ENCODE results near the gene MARCHF5.
"Not testable (repeated sequence)": the region's sequence is repeated elsewhere in the genome, so short reads cannot be mapped to it uniquely, and the experiment has no call there.

Gene MARCHF5

DNA sequence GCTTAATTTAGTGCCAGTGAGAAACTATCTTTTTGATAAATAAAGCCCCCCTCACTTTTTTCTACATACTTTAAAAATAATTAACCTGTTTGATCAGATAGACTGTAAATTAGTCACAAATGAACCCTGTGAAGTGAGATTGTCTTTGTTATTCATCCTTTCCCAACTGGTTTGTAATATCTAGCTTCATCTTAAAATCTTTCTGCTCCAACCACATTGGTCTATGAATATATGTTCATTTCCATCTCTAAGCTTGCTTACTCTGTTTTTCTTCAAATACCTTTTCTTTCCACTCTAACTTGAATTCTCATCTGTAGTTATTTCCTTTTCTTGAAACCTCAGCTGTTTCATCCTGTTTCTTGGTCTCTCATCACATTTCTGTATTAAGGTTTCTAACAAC lies 12.1 kb downstream of the MARCHF5 start:
- peaks cover 100% of the 10 kb centered on the region for H4K20me1 ChIP-seq
- no peaks in the 10 kb centered on the region for H3K4me1 ChIP-seq
- peaks cover 67% of the 10 kb centered on the region for H3K36me3 ChIP-seq
- no peak for TF ChIP-seq Cebpa-rat (IDR thresholded peaks at IDR 0.05)
- H3K9me3 ChIP-seq = no peaks in the 10 kb centered on the region
- H3K27ac ChIP-seq = no peak overlapping the region
- no peak overlapping the region for H3K4me3 ChIP-seq
- H3K4me2 ChIP-seq = no peak overlapping the region
- no peaks in the 10 kb centered on the region for H3K27me3 ChIP-seq
- H3K9ac ChIP-seq = no peak overlapping the region

DNA sequence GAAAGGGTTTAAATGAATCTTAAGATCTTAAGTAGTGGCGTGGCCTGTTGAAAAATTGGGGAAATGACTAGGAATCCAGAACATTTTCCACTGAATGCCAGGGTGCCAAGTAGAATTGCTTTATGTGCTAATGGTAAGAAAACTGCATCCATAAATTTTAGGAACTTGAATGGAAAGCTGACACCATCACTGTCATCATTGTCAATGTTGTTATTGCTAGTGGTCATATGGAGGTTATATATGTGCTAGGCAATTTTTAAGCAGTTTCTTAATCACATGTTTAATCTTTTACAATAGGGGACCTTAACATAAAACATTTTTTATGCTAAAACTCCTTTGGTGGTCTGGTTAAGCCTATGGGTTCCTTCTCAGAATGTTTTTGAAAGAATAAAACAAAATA lies 13.1 kb downstream of the MARCHF5 start:
- Histone ChIP-seq H3K4me2 (no peak overlapping the region), H3K27ac (no peak overlapping the region), H3K27me3 (no peaks in the 10 kb centered on the region), H3K9me3 (no peaks in the 10 kb centered on the region), H3K9ac (no peak overlapping the region), H4K20me1 (peaks cover 100% of the 10 kb centered on the region), H3K4me3 (no peak overlapping the region), H3K36me3 (peaks cover 63% of the 10 kb centered on the region), H3K4me1 (no peaks in the 10 kb centered on the region)
- no peak for TF ChIP-seq Cebpa-rat (IDR thresholded peaks at IDR 0.05)

DNA sequence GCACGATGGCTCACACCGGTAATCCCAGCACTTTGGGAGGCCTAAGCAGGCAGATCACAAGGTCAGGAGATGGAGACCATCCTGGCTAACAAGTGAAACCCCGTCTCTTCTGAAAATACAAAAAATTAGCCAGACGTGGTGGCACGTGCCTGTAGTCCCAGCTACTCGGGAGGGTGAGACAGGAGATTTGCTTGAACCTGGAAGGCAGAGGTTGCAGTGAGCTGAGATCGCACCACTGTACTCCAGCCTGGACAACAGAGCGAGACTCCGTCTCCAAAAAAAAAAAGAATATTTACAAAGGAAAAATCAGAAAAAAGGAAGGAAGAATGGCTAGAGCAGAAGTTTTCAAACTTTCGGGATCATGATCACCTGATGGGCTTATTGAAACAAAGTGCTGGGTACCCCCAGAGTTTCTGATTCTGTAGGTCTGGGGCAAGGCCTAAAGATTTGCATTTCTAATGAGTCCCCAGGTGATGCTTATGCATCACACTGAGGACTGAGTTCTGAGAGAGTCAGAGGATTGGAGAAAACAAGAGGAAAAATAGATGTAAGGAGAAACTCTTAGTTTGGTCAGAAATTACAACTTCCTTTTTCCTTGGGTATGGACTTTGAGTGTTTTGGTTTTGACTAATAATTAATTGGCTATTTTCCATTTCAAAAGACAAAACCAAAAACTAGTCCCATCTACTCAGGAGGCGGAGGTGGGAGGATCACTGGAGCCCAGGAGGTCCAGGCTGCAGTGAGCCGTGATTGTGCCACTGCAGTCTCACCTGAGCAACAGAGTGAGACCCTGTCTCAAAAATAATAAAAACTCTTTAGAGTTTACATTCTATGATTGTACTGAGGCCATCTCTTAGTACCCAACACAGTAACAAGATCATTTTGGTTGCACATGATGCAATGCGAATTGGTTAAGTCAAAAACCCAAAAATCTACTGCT lies 14.4 kb downstream of the MARCHF5 start:
- Histone ChIP-seq H3K27ac (no peak overlapping the region), H3K4me3 (no peak overlapping the region), H3K9ac (no peak overlapping the region), H3K9me3 (no peaks in the 10 kb centered on the region), H3K27me3 (no peaks in the 10 kb centered on the region), H3K4me1 (no peaks in the 10 kb centered on the region), H4K20me1 (peaks cover 100% of the 10 kb centered on the region), H3K4me2 (no peak overlapping the region), H3K36me3 (peaks cover 50% of the 10 kb centered on the region)
- no peak for TF ChIP-seq Cebpa-rat (IDR thresholded peaks at IDR 0.05)

DNA sequence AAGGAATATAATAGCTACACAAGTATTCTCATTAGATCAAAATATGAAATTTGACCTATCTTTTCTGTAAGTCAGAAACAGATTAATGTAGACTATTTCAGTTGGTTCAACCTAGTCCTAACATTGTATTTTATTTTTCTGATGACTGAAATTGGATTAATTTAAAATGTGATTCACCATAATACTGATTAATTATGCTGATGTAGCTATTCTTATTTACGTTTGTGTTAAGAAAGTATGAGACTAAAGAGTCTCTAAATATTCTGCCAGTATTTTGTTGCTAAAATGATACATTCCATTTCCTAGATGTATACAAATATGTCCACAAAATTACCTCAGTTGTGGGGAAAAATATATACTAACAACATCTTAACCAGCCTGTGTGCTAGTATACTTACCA lies 18.3 kb downstream of the MARCHF5 start:
- H3K4me3 ChIP-seq = no peak overlapping the region
- H3K9me3 ChIP-seq = no peaks in the 10 kb centered on the region
- H3K9ac ChIP-seq = no peak overlapping the region
- TF ChIP-seq Cebpa-rat (IDR thresholded peaks at IDR 0.05) = no peak
- H3K27me3 ChIP-seq = no peaks in the 10 kb centered on the region
- no peak overlapping the region for H3K4me2 ChIP-seq
- peaks cover 92% of the 10 kb centered on the region for H4K20me1 ChIP-seq
- no peak overlapping the region for H3K27ac ChIP-seq
- H3K4me1 ChIP-seq = no peaks in the 10 kb centered on the region
- peaks cover 65% of the 10 kb centered on the region for H3K36me3 ChIP-seq

DNA sequence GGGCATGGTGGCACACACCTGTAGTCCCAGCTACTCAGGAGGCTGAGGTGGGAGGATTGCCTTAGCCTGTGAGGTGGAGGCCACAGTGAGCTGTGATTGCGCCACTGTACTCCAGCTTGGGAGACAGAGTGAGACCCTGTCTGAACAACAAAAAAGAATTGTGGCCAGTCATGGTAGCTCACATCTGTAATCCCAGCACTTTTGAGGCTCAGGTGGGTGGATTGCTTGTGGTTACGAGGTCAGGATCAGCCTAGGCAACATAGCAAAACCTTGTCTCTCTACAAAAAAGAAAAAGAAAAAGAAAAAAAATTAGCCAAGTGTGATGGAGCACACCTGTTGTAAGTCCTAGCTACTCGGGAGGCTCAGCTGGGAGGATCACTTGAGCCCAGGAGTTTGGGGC lies 22.8 kb downstream of the MARCHF5 start:
- Histone ChIP-seq H3K27ac (no peak overlapping the region), H3K4me2 (no peak overlapping the region), H3K9ac (no peak overlapping the region), H3K4me1 (no peaks in the 10 kb centered on the region), H3K27me3 (no peaks in the 10 kb centered on the region), H3K4me3 (no peak overlapping the region), H3K36me3 (peaks cover 71% of the 10 kb centered on the region), H3K9me3 (no peaks in the 10 kb centered on the region), H4K20me1 (peaks cover 88% of the 10 kb centered on the region)
- no peak for TF ChIP-seq Cebpa-rat (IDR thresholded peaks at IDR 0.05)

DNA sequence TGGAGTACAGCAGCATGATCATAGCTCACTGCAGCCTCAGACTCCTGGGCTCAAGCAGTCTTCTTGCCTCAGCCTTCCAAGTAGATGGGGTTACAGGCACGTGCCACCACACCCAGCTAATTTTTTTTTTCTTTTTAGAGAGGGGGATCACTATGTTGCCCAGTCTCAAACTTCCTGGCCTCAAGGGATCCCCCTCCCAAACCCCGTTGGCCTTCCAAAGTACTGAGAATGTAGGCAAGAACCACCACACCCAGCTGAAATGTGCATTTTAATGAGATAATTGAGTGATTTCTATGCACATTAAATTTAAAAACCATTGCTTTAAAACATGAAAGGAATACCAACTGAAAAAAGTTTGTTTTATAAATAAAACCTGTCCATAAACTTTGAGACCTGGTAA lies 25.6 kb downstream of the MARCHF5 start:
- TF ChIP-seq Cebpa-rat (IDR thresholded peaks at IDR 0.05) = no peak
- Histone ChIP-seq H3K36me3 (peaks cover 85% of the 10 kb centered on the region), H3K4me3 (no peak overlapping the region), H4K20me1 (peaks cover 80% of the 10 kb centered on the region), H3K4me1 (no peaks in the 10 kb centered on the region), H3K27ac (no peak overlapping the region), H3K9me3 (no peaks in the 10 kb centered on the region), H3K4me2 (no peak overlapping the region), H3K9ac (no peak overlapping the region), H3K27me3 (no peaks in the 10 kb centered on the region)

DNA sequence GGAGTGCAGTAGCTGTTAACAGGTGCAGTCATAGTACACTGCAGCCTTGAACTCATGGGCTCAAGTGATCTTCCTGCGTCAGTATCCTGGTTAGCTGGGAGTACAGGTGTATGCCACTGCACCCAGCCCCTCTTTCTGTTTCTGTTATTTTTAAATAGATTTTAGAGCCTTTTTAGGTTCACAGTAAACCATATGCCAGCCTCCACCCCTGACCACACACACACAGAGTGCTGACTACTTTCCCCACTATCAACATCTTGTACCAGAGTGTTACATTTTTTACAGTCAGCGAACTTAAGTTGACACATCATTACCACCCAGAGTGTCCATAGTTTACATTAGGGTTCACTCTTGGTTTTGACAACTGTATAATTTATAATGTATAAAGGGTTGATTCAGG lies 32.1 kb downstream of the MARCHF5 start:
- no peak overlapping the region for H3K4me3 ChIP-seq
- no peak overlapping the region for H3K4me2 ChIP-seq
- no peaks in the 10 kb centered on the region for H3K4me1 ChIP-seq
- TF ChIP-seq Cebpa-rat (IDR thresholded peaks at IDR 0.05) = no peak
- H3K9me3 ChIP-seq = no peaks in the 10 kb centered on the region
- H3K9ac ChIP-seq = no peak overlapping the region
- peaks cover 89% of the 10 kb centered on the region for H4K20me1 ChIP-seq
- H3K27ac ChIP-seq = no peak overlapping the region
- peaks cover 81% of the 10 kb centered on the region for H3K36me3 ChIP-seq
- H3K27me3 ChIP-seq = no peaks in the 10 kb centered on the region

DNA sequence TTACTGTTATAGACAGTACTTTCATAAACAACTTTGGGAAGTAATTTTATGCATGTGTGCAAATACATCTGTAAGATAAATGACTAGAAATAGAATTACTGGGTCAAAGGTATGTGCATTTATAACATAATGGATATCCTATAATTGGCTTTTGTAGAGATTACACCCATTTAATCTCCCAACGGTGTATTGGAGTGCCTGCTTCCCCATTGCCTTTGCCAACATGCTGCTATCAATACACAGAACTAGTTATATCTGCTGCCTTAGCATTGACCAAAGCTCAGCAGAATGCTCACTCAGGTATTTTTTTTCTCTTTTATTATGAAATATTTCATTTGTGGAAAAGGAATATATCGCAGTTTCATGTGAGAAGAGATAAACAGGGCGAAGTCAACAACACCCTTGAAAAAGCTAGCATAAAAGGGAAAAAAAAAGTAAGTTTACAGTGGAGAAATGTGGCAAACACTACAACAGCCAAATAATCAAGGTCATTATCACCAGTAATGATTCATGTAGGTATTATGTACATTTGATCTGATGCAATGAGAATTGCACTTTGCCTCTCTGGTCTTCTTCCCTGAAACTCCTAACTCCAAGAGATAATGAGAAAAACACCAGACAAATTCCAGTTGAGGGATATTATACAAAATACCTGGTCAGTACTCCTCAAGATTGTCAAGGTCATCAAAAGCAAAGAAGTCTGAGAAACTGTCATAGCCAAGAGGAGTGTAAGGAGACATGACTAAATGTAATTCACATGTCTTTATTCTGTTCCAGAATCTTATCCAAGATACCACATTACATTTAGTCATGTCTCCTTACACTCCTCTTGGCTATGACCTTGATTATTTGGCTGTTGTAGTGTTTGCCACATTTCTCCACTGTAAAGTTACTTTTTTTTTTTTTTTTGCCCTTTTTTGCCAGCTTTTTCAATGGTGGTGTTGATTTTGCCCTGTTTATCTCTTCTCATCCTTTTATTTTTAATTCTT lies 36.8 kb downstream of the MARCHF5 start:
- no peaks in the 10 kb centered on the region for H3K4me1 ChIP-seq
- H3K9ac ChIP-seq = no peak overlapping the region
- H3K4me3 ChIP-seq = no peak overlapping the region
- peaks cover 88% of the 10 kb centered on the region for H4K20me1 ChIP-seq
- H3K36me3 ChIP-seq = peaks cover 54% of the 10 kb centered on the region
- TF ChIP-seq Cebpa-rat (IDR thresholded peaks at IDR 0.05) = no peak
- H3K9me3 ChIP-seq = no peaks in the 10 kb centered on the region
- no peaks in the 10 kb centered on the region for H3K27me3 ChIP-seq
- no peak overlapping the region for H3K4me2 ChIP-seq
- H3K27ac ChIP-seq = no peak overlapping the region

DNA sequence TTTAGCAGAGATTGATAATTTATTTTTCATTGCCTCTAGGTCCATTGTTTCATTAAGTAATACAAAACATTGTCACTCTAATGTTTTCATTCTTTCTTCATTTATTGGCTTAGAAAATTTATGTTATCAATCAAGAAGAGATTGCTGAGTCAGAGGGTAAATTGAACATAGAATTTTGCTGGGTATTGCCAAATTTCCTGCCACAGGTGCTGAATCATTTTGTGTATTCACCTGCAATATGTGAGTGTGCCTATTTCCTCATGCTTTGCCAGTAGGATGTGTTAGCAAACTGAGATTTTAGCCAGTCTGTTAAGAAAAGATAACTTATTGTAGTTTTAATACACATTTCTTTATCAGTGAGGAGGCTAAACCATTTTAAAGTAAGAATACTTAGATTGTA lies 38.0 kb downstream of the MARCHF5 start:
- H3K4me1 ChIP-seq = no peaks in the 10 kb centered on the region
- no peak overlapping the region for H3K9ac ChIP-seq
- no peaks in the 10 kb centered on the region for H3K27me3 ChIP-seq
- peaks cover 88% of the 10 kb centered on the region for H4K20me1 ChIP-seq
- H3K4me3 ChIP-seq = no peak overlapping the region
- no peak overlapping the region for H3K4me2 ChIP-seq
- TF ChIP-seq Cebpa-rat (IDR thresholded peaks at IDR 0.05) = no peak
- H3K9me3 ChIP-seq = no peaks in the 10 kb centered on the region
- H3K27ac ChIP-seq = no peak overlapping the region
- peaks cover 51% of the 10 kb centered on the region for H3K36me3 ChIP-seq

DNA sequence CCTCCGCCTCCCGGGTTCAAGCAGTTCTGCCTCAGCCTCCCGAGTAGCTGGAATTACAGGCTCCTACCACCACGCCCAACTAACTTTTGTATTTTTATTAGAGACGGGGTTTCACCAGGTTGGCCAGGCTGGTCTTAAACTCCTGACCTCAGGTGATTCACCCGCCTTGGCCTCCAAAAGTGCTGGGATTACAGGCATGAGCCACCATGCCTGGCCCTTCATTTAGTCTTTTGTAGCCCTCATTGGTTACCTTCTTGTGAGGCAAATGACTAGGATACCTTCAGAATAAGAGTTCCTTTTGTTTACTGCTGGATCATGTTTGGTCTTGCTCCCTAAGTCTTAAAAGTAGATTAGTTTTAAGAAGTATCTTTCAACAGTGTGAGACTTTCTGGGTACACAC lies 39.0 kb downstream of the MARCHF5 start:
- H3K9me3 ChIP-seq, H3K4me1 ChIP-seq, H3K27me3 ChIP-seq, H3K9ac ChIP-seq, H3K4me3 ChIP-seq, H3K4me2 ChIP-seq, H3K27ac ChIP-seq: not testable (repeated sequence)
- peaks cover 55% of the 10 kb centered on the region for H3K36me3 ChIP-seq
- peaks cover 88% of the 10 kb centered on the region for H4K20me1 ChIP-seq
